GM12878 (cell line): ENCODE data around the gene TRIM23. TPM values are rescaled to one million over a fixed set of nuclear protein-coding genes. Genes with fewer than 3 reads are reported as not detected.

ENCODE experiments used
- ATAC-seq: fragments of 200-7000 bp; cut with Tn5 transposase; 3 replicates; pipeline ENCODE4 v1.9.1; 2020; ENCODE audit warnings: mild to moderate bottlenecking, moderate library complexity
- BruUV-seq: library from RNA; stranded (reverse); fragments of 400-500 nt; replicated peaks from 2 replicates; lab custom pipeline; 2021; lab: Mats Ljungman, UMichigan
- CTCF ChIA-PET: fragments of 300-600 bp; sonication (Branson Sonifier 250); formaldehyde crosslinking; extraction: SDS; loops from one replicate; lab custom pipeline; 2021; ENCODE audit warnings: inconsistent platforms; lab: Yijun Ruan, JAX
- POLR2A ChIA-PET: fragments of 350-600 bp; formaldehyde crosslinking; extraction: SDS; loops from one replicate; lab custom pipeline; 2021; ENCODE audit warnings: inconsistent platforms; lab: Charles Lee
- RAD21 ChIA-PET: fragments of 300-600 bp; sonication (Branson Sonifier 250); formaldehyde crosslinking; loops from one replicate; lab custom pipeline; 2023; ENCODE audit warnings: antibody characterized with exemption; ENCODE audit not compliant: unreplicated experiment; lab: Charles Lee
- SMC1A ChIA-PET: fragments of 300-600 bp; sonication (Branson Sonifier 250); formaldehyde crosslinking; loops from one replicate; lab custom pipeline; 2023; ENCODE audit not compliant: unreplicated experiment, uncharacterized antibody; lab: Charles Lee
- DNase-seq: peaks from one replicate; pipeline ENCODE4 v3.0.0-alpha.2; 2011; ENCODE audit warnings: low read depth, low spot score
- FAIRE-seq: peaks from 3 replicates; lab custom pipeline; 2011; peaks lifted over from hg19 to GRCh38; lab: Jason Lieb, UNC
- H2AFZ ChIP-seq: 2 replicates; pipeline ENCODE4 v1.6.0; 2011; ENCODE audit warnings: low read depth, low read length, control low read depth; ENCODE audit not compliant: control insufficient read depth
- H3K27ac ChIP-seq: 2 replicates; pipeline ENCODE4 v1.5.1; 2011; ENCODE audit warnings: control low read depth; ENCODE audit not compliant: control insufficient read depth, insufficient read depth
- H3K27me3 ChIP-seq, 2 experiments: replicated peaks in 1 of 2; 2 replicates each; pipeline versions ENCODE4 v1.6.0 to v1.6.1; 2011; ENCODE audit warnings: low read length in 1 of 2; ENCODE audit not compliant: control insufficient read depth in 2 of 2, insufficient read depth in 2 of 2
- H3K36me3 ChIP-seq, 2 experiments: 2 replicates each; pipeline ENCODE4 v1.5.1; 2011; ENCODE audit warnings: low read length in 1 of 2; ENCODE audit not compliant: control insufficient read depth in 2 of 2, insufficient read depth in 2 of 2
- H3K4me1 ChIP-seq: 2 replicates; pipeline ENCODE4 v1.6.1; 2011; ENCODE audit warnings: mild to moderate bottlenecking, low read length, moderate library complexity, mixed read lengths; ENCODE audit not compliant: control insufficient read depth, insufficient read depth
- H3K4me2 ChIP-seq: 2 replicates; pipeline ENCODE4 v1.6.0; 2011; ENCODE audit warnings: control low read depth; ENCODE audit not compliant: control insufficient read depth, insufficient read depth
- H3K4me3 ChIP-seq: fragments of 200-600 bp; sonication (generic); 2 replicates; pipeline ENCODE4 v1.5.1; 2016
- H3K79me2 ChIP-seq: 2 replicates; pipeline ENCODE4 v1.6.0; 2011; ENCODE audit warnings: low read length; ENCODE audit not compliant: control insufficient read depth, insufficient read depth
- H3K9ac ChIP-seq: 2 replicates; pipeline ENCODE4 v1.8.0; 2011; ENCODE audit warnings: low read length, control low read depth, mixed read lengths; ENCODE audit not compliant: control insufficient read depth, insufficient read depth
- H3K9me3 ChIP-seq: replicated peaks from 3 replicates; pipeline ENCODE4 v1.5.1; 2011; ENCODE audit warnings: mild to moderate bottlenecking, low read length; ENCODE audit not compliant: control insufficient read depth, insufficient read depth
- H4K20me1 ChIP-seq: 2 replicates; pipeline ENCODE4 v1.6.0; 2011; ENCODE audit not compliant: control insufficient read depth, insufficient read depth
- ASH2L ChIP-seq: fragments of 300-600, 200-600 bp; sonication (generic); IDR thresholded peaks from 2 replicates; pipeline ENCODE4 v1.6.1; 2017; ENCODE audit warnings: low read depth, mild to moderate bottlenecking, borderline replicate concordance
- NFYA ChIP-seq: IDR thresholded peaks from 2 replicates; pipeline ENCODE4 v1.6.1; 2011; ENCODE audit warnings: low read depth, mild to moderate bottlenecking, low read length, improper control_type of control experiment, borderline replicate concordance
- SREBF2 ChIP-seq: IDR thresholded peaks from 2 replicates; pipeline ENCODE4 v1.6.1; 2012; ENCODE audit warnings: mild to moderate bottlenecking, low read length
- ZZZ3 ChIP-seq: IDR thresholded peaks from 2 replicates; pipeline ENCODE4 v1.6.1; 2011; ENCODE audit warnings: low read depth; ENCODE audit not compliant: control insufficient read depth, insufficient read length
- WGBS: methylation state at CpG from one replicate; pipeline ENCODE4 v1.1.6; 2016; ENCODE audit warnings: low lambda C conversion rate; ENCODE audit not compliant: insufficient replicate concordance, insufficient coverage; ENCODE audit errors: missing lambda C conversion rate; 5-methylcytosine and 5-hydroxymethylcytosine counted together
- in situ Hi-C: fragments of 300-500 bp; cut with MboI; formaldehyde crosslinking; loops from 9 replicates; pipeline ENCODE4 v1.14.3; 2018; ENCODE audit warnings: mixed read lengths
- intact Hi-C: fragments of 100-400 bp; cut with micrococcal nuclease; formaldehyde crosslinking; loops from one replicate; pipeline ENCODE4 v1.14.2; 2022; ENCODE audit not compliant: unreplicated experiment
- polyA plus RNA-seq, 11 experiments: library from polyadenylated mRNA; depleted of rRNA in 4 of 11; unstranded in 6 of 11; stranded (reverse) in 5 of 11; fragments of >200 nt; fragmentation: Nextera tagmentation in 4 of 11; fragmentation: Illumina TruSeq in 1 of 11; extraction: Ambion mirVana in 4 of 11; extraction: Trizol in 1 of 11; gene quantifications; 1 replicate in 1 of 11; 2 replicates in 10 of 11; pipeline versions ENCODE4 v1.2.1 to v1.2.3, GENCODE V29; 2011 to 2016; ENCODE audit warnings: inconsistent platforms in 2 of 11, missing spikeins in 2 of 11, low read depth in 1 of 11
- total RNA-seq, 4 experiments: library from RNA; depleted of rRNA in 3 of 4; stranded (reverse); fragments of >200 nt in 3 of 4; fragmentation: Illumina TruSeq in 1 of 4; extraction: Trizol in 1 of 4; gene quantifications; 2 replicates each; pipeline versions ENCODE4 v1.2.1 to v1.2.3, GENCODE V29; 2013 to 2021

TRIM23 gene
- total and polyA plus RNA-seq, 10 of the 15 experiments (the other 5 are each of a cell fraction or from before 2014, with no cell fraction given) = 1.9 to 5.0 (median 2.4) TPM

DNA sequence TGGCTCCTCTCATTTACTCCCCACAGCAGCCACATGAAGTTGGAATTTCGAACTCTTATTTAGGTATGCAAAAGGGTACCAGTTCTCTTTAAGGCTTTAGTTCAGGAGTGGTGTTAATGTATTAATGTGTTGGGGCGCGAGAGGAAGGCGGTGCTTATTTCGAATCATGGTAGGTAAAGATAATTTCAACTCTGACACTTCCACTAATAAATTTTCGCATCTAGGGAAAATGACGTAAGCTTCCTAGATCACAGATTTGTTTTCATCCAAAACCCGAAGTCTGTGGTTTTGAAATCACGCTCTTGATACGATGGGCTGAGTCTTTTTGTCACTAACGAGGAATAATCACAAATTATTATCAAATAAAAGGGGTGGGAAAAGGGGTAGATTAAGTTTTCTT lies 60.4 kb downstream of the TRIM23 start:
- intact Hi-C loops = no loop called here
- no peak for TF ChIP-seq ASH2L
- no peak for TF ChIP-seq NFYA
- no peak for TF ChIP-seq ZZZ3
- no peak for TF ChIP-seq SREBF2
- Histone ChIP-seq H3K36me3 (no peaks in the 10 kb centered on the region), H3K4me2 (peak overlapping the region; percentile 49), H3K27ac (peak overlapping the region; percentile 67), H2AFZ (peak overlapping the region; percentile 79), H3K27me3 (no peaks in the 10 kb centered on the region), H3K4me1 (peaks cover 3% of the 10 kb centered on the region; the same call in 1 of the 2 replicates), H4K20me1 (no peaks in the 10 kb centered on the region), H3K79me2 (peaks cover 51% of the 10 kb centered on the region), H3K9me3 (no peaks in the 10 kb centered on the region), H3K4me3 (peak overlapping the region; percentile 93), H3K9ac (peak overlapping the region; percentile 67)
- FAIRE-seq = no peak
- in situ Hi-C loops = no loop called here
- SMC1A ChIA-PET = interaction anchor here (0.8 to 1.1 kb wide), 2 partner anchors 49 to 462 kb away, joined by 3 read pairs; no protein-coding TSS in a partner anchor
- no peak for DNase-seq
- no TSS peak for BruUV-seq
- RAD21 ChIA-PET = interaction anchor here (0.6 to 2.0 kb wide), 4 partner anchors 10 to 1271 kb away, joined by 3 to 6 read pairs (median 4); no protein-coding TSS in a partner anchor
- WGBS = under 1% methylated on average over 11 of the region's 11 CpGs
- POLR2A ChIA-PET = interaction anchor here (0.6 to 1.7 kb wide), 4 partner anchors 14 to 163 kb away, joined by 4 to 6 read pairs (median 4); no protein-coding TSS in a partner anchor
- CTCF ChIA-PET = interaction anchor here (1.4 to 1.5 kb wide), 2 partner anchors 14 to 18 kb away, joined by 3 to 4 read pairs; no protein-coding TSS in a partner anchor
- no peak for ATAC-seq
